PC-3 (cell line): ENCODE results near the gene SOX30. TPM values are rescaled to one million over a fixed set of nuclear protein-coding genes. Genes with fewer than 3 reads are reported as not detected.

Source experiments
- ATAC-seq: fragments of 200-7000 bp; cut with Tn5 transposase; 2 replicates; pipeline ENCODE4 v1.9.1; 2020; ENCODE audit warnings: mild to moderate bottlenecking, moderate library complexity
- BruUV-seq: library from RNA; stranded (reverse); fragments of 400-500 nt; replicated peaks from 2 replicates; lab custom pipeline; 2021; lab: Mats Ljungman, UMichigan
- CTCF ChIA-PET: fragments of 300-600 bp; sonication (Branson Sonifier 250); formaldehyde crosslinking; loops from one replicate; lab custom pipeline; 2022; ENCODE audit warnings: antibody characterized with exemption; lab: Charles Lee
- POLR2A ChIA-PET: fragments of 300-600 bp; sonication (Branson Sonifier 250); formaldehyde crosslinking; loops from one replicate; lab custom pipeline; 2022; ENCODE audit warnings: antibody characterized with exemption; ENCODE audit not compliant: unreplicated experiment; lab: Charles Lee
- DNase-seq: peaks from one replicate; pipeline ENCODE4 v3.0.0-alpha.2; 2015
- H2AFZ ChIP-seq: fragments of 300-600 bp; sonication (generic); 2 replicates; pipeline ENCODE4 v1.6.0; 2016; ENCODE audit warnings: antibody characterized with exemption, low read length
- H3F3A ChIP-seq: fragments of 300-600 bp; sonication (generic); one replicate; pipeline ENCODE4 v1.6.0; 2017; ENCODE audit warnings: antibody characterized with exemption, low read length, control low read depth, mild to moderate bottlenecking; ENCODE audit not compliant: unreplicated experiment
- H3K27ac ChIP-seq: fragments of 300-600 bp; sonication (generic); 2 replicates; pipeline ENCODE4 v1.5.1; 2016; ENCODE audit warnings: mild to moderate bottlenecking, low read length
- H3K27me3 ChIP-seq: fragments of 300-600 bp; sonication (generic); 2 replicates; pipeline ENCODE4 v1.6.1; 2016; ENCODE audit warnings: low read length, mixed read lengths
- H3K36me3 ChIP-seq: fragments of 300-600 bp; sonication (generic); 2 replicates; pipeline ENCODE4 v1.6.1; 2016; ENCODE audit warnings: low read depth, mixed run types, low read length, mixed read lengths
- H3K4me1 ChIP-seq: fragments of 300-600 bp; sonication (generic); 2 replicates; pipeline ENCODE4 v1.5.1; 2016; ENCODE audit warnings: low read length; ENCODE audit not compliant: insufficient read depth
- H3K4me2 ChIP-seq: fragments of 300-600 bp; sonication (generic); 2 replicates; pipeline ENCODE4 v1.6.0; 2016; ENCODE audit warnings: low read length
- H3K4me3 ChIP-seq: fragments of 300-600 bp; sonication (generic); 2 replicates; pipeline ENCODE4 v1.5.1; 2016; ENCODE audit warnings: mild to moderate bottlenecking, low read length, mixed read lengths
- H3K79me2 ChIP-seq: fragments of 300-600 bp; sonication (generic); 2 replicates; pipeline ENCODE4 v1.6.1; 2017; ENCODE audit warnings: low read length, mixed read lengths
- H3K9ac ChIP-seq: fragments of 300-600 bp; sonication (generic); 2 replicates; pipeline ENCODE4 v1.6.0; 2016; ENCODE audit warnings: mild to moderate bottlenecking, low read length
- H3K9me2 ChIP-seq: fragments of 300-600 bp; sonication (generic); replicated peaks from 2 replicates; pipeline ENCODE4 v1.6.1; 2016; ENCODE audit warnings: mixed run types, low read length, mixed read lengths
- H3K9me3 ChIP-seq: fragments of 300-600 bp; sonication (generic); 2 replicates; pipeline ENCODE4 v1.6.1; 2016; ENCODE audit warnings: low read length, mixed read lengths
- H4K20me1 ChIP-seq: fragments of 300-600 bp; sonication (generic); 2 replicates; pipeline ENCODE4 v1.6.1; 2016; ENCODE audit warnings: low read length, mixed read lengths
- CTCF ChIP-seq: fragments of 300-600 bp; sonication (generic); conservative IDR thresholded peaks from 2 replicates; pipeline ENCODE4 v1.5.1; 2017; ENCODE audit warnings: antibody characterized with exemption, low read depth, mild to moderate bottlenecking, low read length
- EZH2 ChIP-seq: fragments of 300-600 bp; sonication (generic); IDR thresholded peaks from one replicate; pipeline ENCODE4 v1.6.1; 2017; ENCODE audit warnings: antibody characterized with exemption, mild to moderate bottlenecking, low read length; ENCODE audit not compliant: unreplicated experiment
- EZH2phosphoT487 ChIP-seq: fragments of 300-600 bp; sonication (generic); IDR thresholded peaks from 2 replicates; pipeline ENCODE4 v1.6.1; 2018; ENCODE audit warnings: mild to moderate bottlenecking, antibody characterized with exemption, low read length, borderline replicate concordance
- intact Hi-C: fragments of 100-400 bp; cut with micrococcal nuclease; formaldehyde crosslinking; loops from 2 replicates; pipeline ENCODE4 v1.9.0; 2023
- total RNA-seq: library from RNA; depleted of rRNA; stranded (reverse); fragments of >200 nt; gene quantifications from 2 replicates; pipeline ENCODE4 v1.2.3, GENCODE V29; 2014

Gene SOX30
- total RNA-seq, 1 experiment from 2014 or later = 0.51 TPM

DNA sequence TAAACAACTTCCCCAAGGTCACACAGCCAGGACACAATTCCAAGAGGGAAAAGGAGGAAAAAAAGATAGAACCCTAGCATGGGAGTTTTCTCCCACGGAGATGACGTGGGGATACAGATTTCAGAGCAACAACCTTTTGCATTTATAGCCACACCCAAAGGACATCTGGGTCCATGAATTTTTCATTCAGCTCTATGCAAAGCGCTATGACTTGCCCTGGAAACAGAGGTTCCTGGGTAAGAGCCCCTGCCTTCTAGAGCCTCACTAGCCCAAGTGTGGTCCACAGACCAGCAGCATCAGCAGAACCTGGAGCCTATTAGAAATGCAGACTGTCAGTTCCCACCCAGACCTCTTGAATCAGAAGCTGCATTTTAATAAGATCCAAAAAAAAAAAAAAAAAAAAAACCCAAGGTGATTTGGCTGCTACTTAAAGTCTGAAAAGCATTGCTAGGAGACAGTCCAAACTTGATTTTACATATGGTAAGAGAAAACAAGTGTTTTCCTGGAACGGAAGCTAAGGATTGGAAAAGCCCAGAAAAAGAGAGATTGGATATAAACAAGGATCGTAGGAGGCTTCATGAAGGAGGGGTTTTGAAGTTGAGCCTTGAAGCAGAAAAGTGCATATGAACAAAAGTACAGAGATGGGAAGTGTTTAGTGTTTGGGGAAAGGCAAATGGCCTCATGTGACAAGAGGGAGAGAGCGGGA lies 59.0 kb downstream of the SOX30 start:
- Histone ChIP-seq H3K9ac (no peak overlapping the region), H3F3A (no peaks in the 10 kb centered on the region), H3K9me2 (no peaks in the 10 kb centered on the region), H3K4me3 (no peak overlapping the region), H2AFZ (peak overlapping the region; percentile 52; the same call in 1 of the 2 replicates), H3K27me3 (no peaks in the 10 kb centered on the region), H3K4me1 (peaks cover 12% of the 10 kb centered on the region), H4K20me1 (no peaks in the 10 kb centered on the region), H3K27ac (no peak overlapping the region), H3K36me3 (no peaks in the 10 kb centered on the region), H3K9me3 (no peaks in the 10 kb centered on the region), H3K4me2 (no peak overlapping the region), H3K79me2 (no peaks in the 10 kb centered on the region)
- intact Hi-C loops = no loop called here
- BruUV-seq = no TSS peak
- TF ChIP-seq CTCF = no peak
- no peak for TF ChIP-seq EZH2
- no peak for TF ChIP-seq EZH2phosphoT487
- ChIA-PET CTCF (interaction anchor here (0.5 to 0.6 kb wide), 2 partner anchors 81 to 153 kb away, joined by 5 to 8 read pairs; no protein-coding TSS in a partner anchor), POLR2A (no interaction called here)
- no peak for ATAC-seq
- no peak for DNase-seq

DNA sequence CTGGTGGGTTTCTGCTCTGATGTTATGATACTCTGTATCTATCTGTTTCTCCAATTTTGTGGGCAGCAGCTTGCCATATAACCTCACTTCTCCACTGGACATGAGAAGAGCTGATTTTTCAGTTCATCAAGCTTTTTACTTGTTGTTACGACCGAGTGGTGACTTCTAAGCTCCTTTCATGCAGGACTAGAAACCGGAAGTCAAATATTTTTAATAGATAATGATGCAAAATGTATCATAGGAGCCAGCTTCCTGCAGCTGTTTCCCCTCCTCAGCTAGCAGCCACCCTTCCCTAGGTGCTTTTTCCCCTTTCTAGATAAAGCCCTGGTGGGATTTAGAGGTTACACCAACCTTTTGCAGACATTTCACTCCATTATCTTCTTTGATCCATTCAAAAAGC lies 59.6 kb downstream of the SOX30 start:
- H3K27ac ChIP-seq = no peak overlapping the region
- ChIA-PET POLR2A (no interaction called here), CTCF (interaction anchor here (0.5 to 0.6 kb wide), 2 partner anchors 81 to 153 kb away, joined by 5 to 8 read pairs; no protein-coding TSS in a partner anchor)
- H3K9ac ChIP-seq = no peak overlapping the region
- no peaks in the 10 kb centered on the region for H3K36me3 ChIP-seq
- no peak for TF ChIP-seq EZH2
- TF ChIP-seq EZH2phosphoT487 = no peak
- no peak for TF ChIP-seq CTCF
- no peaks in the 10 kb centered on the region for H4K20me1 ChIP-seq
- H3F3A ChIP-seq = no peaks in the 10 kb centered on the region
- no peaks in the 10 kb centered on the region for H3K9me2 ChIP-seq
- no peak overlapping the region for H3K4me2 ChIP-seq
- peaks cover 7% of the 10 kb centered on the region for H3K4me1 ChIP-seq
- H3K9me3 ChIP-seq = no peaks in the 10 kb centered on the region
- H3K79me2 ChIP-seq = no peaks in the 10 kb centered on the region
- H3K4me3 ChIP-seq = no peak overlapping the region
- peak overlapping the region; percentile 52 for H2AFZ ChIP-seq
- ATAC-seq (peak; percentile 22; the same call in 1 of the 2 replicates), DNase-seq (no peak)
- BruUV-seq = no TSS peak
- intact Hi-C loops = no loop called here
- no peaks in the 10 kb centered on the region for H3K27me3 ChIP-seq

DNA sequence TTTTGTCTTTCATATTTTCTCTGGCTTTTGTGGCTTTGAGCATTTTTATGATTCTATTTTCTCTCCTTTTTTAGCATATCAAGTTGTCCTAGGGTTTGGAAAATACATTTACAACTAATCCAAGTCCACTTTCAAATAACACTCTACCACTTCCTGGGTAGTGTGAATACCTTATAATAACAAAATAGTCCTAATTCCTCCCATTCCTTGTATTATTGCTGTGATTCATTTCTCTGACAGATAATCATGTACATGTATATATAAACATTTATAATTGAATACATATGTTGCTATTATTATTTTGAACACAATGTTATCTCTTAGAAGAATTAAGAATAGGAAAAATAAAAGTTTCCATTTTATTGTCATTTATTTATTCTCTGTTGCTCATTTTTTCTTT lies 61.8 kb downstream of the SOX30 start:
- intact Hi-C loops = no loop called here
- no peaks in the 10 kb centered on the region for H3K36me3 ChIP-seq
- no peak for ATAC-seq
- H3K27ac ChIP-seq = no peak overlapping the region
- no peaks in the 10 kb centered on the region for H3K9me3 ChIP-seq
- no peak for DNase-seq
- CTCF ChIA-PET = interaction anchor here (0.6 kb wide), 1 partner anchor 118 kb away, joined by 5 read pairs; no protein-coding TSS in a partner anchor
- no peak for TF ChIP-seq CTCF
- TF ChIP-seq EZH2 = no peak
- TF ChIP-seq EZH2phosphoT487 = no peak
- H3K9me2 ChIP-seq = no peaks in the 10 kb centered on the region
- no peak overlapping the region for H3K4me3 ChIP-seq
- no TSS peak for BruUV-seq
- peaks cover 7% of the 10 kb centered on the region for H3K4me1 ChIP-seq
- POLR2A ChIA-PET = interaction anchor here (0.6 kb wide), 1 partner anchor 55 kb away, joined by 8 read pairs; no protein-coding TSS in a partner anchor
- H4K20me1 ChIP-seq = no peaks in the 10 kb centered on the region
- no peak overlapping the region for H3K4me2 ChIP-seq
- no peaks in the 10 kb centered on the region for H3K79me2 ChIP-seq
- no peak overlapping the region for H2AFZ ChIP-seq
- H3K27me3 ChIP-seq = no peaks in the 10 kb centered on the region
- H3K9ac ChIP-seq = no peak overlapping the region
- H3F3A ChIP-seq = no peaks in the 10 kb centered on the region
